Neutrophil (primary cell): ENCODE measurements around the gene RIPK4.

Source experiments
- H3K27ac ChIP-seq: fragments of 200-600 bp; sonication (generic); 2 replicates; pipeline ENCODE4 v1.5.1; 2016; ENCODE audit warnings: mild to moderate bottlenecking, moderate library complexity
- H3K27me3 ChIP-seq: fragments of 200-600 bp; sonication (generic); 2 replicates; pipeline ENCODE4 v1.6.0; 2016; ENCODE audit warnings: mild to moderate bottlenecking
- H3K36me3 ChIP-seq: fragments of 200-600 bp; sonication (generic); 2 replicates; pipeline ENCODE4 v1.5.1; 2017
- H3K4me1 ChIP-seq, 2 experiments: fragments of 200-600 bp in 1 of 2; sonication (generic) in 1 of 2; 1 replicate in 1 of 2; 2 replicates in 1 of 2; pipeline versions ENCODE4 v1.5.1 to v1.6.1; 2013 to 2016; ENCODE audit warnings: low read depth in 1 of 2, low read length in 1 of 2, mild to moderate bottlenecking in 1 of 2, moderate library complexity in 1 of 2; ENCODE audit not compliant: control insufficient read depth in 1 of 2, insufficient read depth in 1 of 2
- H3K4me3 ChIP-seq, 2 experiments: fragments of 200-600 bp in 1 of 2; sonication (generic) in 1 of 2; 1 replicate in 1 of 2; 2 replicates in 1 of 2; pipeline ENCODE4 v1.5.1; 2013 to 2016; ENCODE audit warnings: low read depth in 1 of 2, low read length in 1 of 2, mild to moderate bottlenecking in 1 of 2, moderate library complexity in 1 of 2
- H3K9me3 ChIP-seq: fragments of 200-600 bp; sonication (generic); 2 replicates; pipeline ENCODE4 v1.5.1; 2016
- CTCF ChIP-seq: fragments of 200-600 bp; sonication (generic); IDR thresholded peaks from 2 replicates; pipeline ENCODE4 v1.5.1; 2016; ENCODE audit warnings: antibody characterized with exemption

RIPK4 gene

GRCh38 chr21:41768437-41769042, 1.7 kb upstream of the RIPK4 start:
- H3K9me3 ChIP-seq = no peaks in the 10 kb centered on the region
- H3K4me1 ChIP-seq = peaks cover 21 to 43% of the 10 kb centered on the region in 2 experiments
- H3K36me3 ChIP-seq = no peaks in the 10 kb centered on the region
- peaks cover 100% of the 10 kb centered on the region for H3K27me3 ChIP-seq
- no peak overlapping the region for H3K27ac ChIP-seq
- H3K4me3 ChIP-seq = peak overlapping the region; percentile 15 to 29
- no peak for TF ChIP-seq CTCF

GRCh38 chr21:41767606-41768436, 969 bp upstream of the RIPK4 start:
- Histone ChIP-seq H3K36me3 (no peaks in the 10 kb centered on the region), H3K4me3 (peak overlapping the region in 1 of 2 experiments; percentile 61), H3K9me3 (no peaks in the 10 kb centered on the region), H3K27ac (no peak overlapping the region), H3K27me3 (peaks cover 100% of the 10 kb centered on the region), H3K4me1 (peaks cover 28 to 50% of the 10 kb centered on the region in 2 experiments)
- TF ChIP-seq CTCF = no peak

- Histone ChIP-seq H3K4me1 (peaks cover 44 to 66% of the 10 kb centered on the region in 2 experiments), H3K36me3 (no peaks in the 10 kb centered on the region), H3K27me3 (peaks cover 91% of the 10 kb centered on the region), H3K9me3 (no peaks in the 10 kb centered on the region), H3K27ac (no peak overlapping the region), H3K4me3 (peak overlapping the region; percentile 42 to 61)
- TF ChIP-seq CTCF = no peak
These were observed 624 bp downstream of the RIPK4 start for GRCh38 chr21:41765973-41766882.

- Histone ChIP-seq H3K4me3 (no peak overlapping the region), H3K4me1 (peaks cover 52 to 74% of the 10 kb centered on the region in 2 experiments), H3K9me3 (no peaks in the 10 kb centered on the region), H3K27me3 (peaks cover 83% of the 10 kb centered on the region), H3K27ac (no peak overlapping the region), H3K36me3 (no peaks in the 10 kb centered on the region)
- no peak for TF ChIP-seq CTCF
These were observed 1.4 kb downstream of the RIPK4 start for GRCh38 chr21:41765420-41765821.
